ENCODE measurements around the gene TMEM121B.

DNA sequence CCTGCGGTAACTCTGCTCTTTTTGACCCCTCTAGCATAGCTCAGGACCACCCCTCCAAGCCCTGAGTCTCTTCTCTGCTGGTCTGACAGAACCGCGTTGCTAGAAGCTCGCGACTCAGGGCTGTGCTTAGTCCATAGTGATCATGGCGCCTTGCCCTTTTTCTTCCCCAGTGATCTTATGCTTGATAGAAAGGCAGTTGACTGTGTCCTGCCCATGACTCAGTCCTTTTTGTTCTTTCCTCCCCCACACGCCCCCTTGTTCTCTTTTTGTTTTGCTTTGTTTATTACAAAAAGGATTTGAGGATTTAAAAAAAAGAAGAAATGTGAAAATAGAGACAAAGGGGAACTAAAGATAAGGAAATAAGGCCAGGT, 18.9 kb downstream of the TMEM121B start:
- TF ChIP-seq CTCF (IDR thresholded peaks at IDR 0.05) (no peak), POLR2A (IDR thresholded peaks at IDR 0.05) (no peak)

Measured in uterus (tissue), 2 donors.